ENCODE measurements around the gene THSD8.
A peak's percentile ranks its signal among the peaks of the same experiment; 100 is the strongest.

THSD8 gene

DNA sequence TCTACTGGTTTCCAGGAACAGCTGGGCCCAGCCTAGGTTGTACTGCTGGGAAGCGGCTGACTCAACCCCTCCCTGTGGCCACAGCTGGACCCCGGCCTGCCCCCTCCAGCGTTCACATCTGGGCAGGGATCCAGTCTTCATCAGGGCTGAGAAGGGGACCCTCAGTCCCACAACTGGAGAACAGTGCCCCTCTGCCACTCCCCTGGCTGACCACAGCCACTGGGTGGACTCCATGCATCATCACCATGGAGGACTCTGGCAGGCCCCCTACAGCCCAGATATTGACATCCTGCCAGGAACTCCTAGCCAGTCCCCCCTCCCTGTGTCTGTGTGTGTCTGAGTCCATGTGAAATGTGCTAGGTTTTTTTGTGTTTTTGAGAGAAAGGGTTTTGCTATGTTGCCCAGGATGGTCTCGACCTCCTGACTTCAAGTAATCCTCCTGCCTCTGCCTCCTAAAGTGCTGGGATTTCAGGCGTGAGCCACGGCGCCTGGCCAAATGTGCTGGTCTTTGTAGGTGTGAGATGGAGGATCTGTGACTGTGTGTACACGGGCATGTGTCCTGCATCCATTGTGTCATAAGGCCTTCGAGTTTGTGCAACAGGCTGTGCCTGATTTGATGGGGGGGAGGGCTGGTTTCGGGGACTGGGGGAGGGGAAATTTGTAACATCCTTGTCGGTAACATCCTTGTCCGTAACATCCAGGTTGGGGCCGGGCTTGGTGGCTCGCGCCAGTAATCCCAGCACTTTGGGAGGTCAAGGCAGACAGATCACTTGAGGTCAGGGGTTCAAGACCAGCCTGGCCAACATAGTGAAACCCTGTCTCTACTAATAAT is 22.5 kb upstream of the THSD8 start:
- DNase-seq, result no peak

DNA sequence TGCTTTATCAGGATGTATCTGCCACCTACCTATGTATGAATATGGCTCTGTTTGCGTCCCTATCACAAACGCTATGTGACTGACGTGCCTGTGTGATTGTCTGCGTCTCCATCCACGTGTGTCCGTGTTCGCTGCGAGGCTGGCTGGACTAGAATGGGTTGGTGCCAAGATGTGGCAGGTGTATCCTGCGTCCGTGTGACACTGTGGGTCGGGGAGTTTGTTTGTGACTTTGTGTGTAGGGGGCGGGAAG is 19.8 kb upstream of the THSD8 start:
- DNase-seq, result no peak

DNA sequence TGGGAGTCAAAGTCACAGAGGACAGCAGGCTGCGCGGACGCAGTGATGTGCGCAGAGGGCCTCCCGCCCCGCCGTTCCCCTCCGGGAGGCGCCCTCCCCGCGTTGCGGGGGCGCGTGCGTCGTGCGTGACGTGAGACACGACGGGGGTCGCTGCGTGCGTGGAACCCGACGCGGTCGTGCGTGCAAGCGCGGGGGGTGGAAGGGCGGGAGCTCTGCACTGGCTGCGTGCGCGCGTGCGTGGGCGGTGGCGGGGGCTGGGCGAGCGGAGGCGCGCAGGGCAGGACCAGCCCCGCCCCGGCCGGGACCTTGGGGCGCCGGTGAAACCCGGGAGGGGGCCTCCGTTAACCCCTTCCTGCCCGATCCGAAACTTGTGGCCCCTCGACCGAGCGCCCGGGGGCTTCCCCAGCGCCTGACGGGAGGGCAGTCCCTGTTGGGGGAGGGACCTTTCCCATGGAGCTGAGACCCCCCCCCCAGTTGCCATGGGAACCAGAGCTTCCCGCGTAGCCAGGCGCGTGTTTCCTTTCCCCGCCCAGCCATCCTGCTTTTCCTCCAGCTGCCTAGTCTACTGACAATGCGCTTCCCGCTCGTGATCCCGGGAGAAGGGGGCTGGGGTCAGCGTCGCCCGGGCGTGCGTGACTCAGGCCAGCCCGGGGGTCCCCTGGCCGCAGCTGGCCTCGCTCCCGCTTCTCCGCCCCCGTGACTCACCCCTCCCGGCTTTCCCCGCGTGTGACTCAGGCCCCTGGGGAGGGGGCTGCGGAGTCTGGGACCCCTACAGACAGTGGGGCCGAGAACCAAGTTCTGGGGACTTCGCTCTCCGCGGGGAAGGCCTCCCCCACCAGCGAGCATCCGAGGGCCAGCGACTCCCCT is 19.2 kb upstream of the THSD8 start:
- DNase-seq, result peak; percentile 44 to 68

DNA sequence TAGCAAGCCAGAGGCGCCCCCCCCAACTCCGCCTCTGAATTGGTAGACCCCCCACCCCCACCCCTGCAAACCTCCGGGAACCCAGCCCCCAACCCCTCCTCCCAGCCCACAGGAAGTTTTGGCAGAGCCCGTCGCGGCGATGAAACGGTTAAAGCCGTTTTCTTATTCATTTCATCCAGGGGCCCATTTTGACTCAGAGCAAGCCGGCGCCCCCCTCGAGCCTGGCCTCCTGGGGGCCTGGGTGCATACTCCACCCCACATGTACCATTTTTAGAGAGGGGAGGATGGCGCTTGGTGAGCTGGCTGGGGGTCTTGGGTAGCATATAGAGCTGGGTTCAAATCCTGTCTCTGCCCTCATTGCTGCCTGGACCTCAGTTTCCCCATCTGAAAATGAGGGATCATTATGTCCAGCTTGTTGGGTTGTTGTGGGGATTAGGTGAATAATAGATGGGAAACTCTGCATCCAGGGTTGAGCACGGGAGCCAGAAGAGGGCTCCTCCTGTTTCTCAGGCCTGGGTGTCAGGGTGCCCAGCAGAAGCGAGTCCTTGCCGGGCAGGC is 18.5 kb upstream of the THSD8 start:
- DNase-seq, result no peak

DNA sequence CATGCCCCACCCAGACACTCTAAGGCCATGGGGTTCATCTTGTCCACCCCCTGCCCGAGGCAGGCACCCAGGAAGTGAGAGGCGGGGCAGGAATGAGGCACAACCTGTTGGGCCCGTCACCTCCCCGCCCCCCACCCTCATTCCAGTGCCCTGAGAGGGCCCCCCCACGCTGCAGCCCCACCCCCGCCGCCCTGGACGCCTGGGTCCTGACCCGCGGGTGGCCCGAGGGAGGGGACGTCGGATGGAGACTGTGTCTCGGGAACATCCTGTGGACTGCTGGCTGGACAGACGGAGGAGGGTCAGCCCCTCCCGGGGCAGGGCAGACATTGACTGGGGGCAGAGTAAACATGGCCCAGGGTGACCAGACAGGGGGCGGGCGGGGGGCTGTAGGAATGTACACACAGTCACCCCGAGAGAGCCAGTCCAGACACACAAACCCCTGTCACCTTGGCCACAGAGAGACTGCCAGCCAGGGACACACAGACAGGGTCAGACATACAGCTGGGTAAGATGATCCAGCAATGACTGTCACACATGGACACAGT is 17.9 kb upstream of the THSD8 start:
- no peak for DNase-seq

DNA sequence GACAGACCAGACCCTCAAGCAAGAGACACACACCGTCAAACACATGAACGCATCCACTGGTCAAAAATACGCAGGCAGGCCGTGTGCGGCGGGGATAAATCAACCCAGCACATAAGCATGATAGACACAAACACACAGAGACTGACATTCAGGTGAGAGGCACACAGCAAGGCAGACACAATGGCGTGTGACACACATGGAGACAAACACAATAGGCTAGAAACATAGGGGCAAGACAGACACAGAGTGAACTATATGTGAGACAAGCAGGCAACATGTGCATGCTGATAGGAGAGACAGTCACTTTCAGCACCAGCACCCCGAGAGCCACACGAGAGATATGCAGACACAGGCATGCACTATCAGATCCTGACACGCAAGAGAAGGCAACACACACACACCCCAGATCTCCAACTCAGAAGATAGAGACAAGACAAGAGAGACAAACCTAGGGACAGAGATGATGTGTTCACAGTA is 17.4 kb upstream of the THSD8 start:
- no peak for DNase-seq

DNA sequence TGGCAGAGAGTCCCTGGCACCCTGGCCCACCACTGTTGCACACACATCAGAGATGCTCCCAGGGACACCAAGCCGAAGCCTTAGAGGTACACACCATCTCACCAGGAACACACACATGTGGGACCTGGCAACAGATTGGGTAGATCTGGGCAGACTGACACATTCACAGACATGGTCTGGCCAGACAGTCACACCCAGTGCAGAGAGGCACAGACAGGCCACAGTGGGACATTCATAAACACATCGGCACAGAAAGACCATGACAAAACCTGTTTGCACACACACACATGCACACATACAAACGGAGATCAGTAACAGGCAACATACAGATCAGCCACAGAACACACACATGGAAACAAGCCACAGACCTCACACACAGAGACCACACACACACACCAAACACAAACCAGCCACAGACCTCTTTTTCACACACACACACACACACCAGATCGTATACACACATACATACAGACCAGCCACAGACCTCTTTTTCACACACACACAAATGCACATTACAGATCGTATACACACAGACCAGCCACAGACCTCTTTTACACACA is 16.9 kb upstream of the THSD8 start:
- DNase-seq, result peak in 1 of 2 experiments; percentile 45

DNA sequence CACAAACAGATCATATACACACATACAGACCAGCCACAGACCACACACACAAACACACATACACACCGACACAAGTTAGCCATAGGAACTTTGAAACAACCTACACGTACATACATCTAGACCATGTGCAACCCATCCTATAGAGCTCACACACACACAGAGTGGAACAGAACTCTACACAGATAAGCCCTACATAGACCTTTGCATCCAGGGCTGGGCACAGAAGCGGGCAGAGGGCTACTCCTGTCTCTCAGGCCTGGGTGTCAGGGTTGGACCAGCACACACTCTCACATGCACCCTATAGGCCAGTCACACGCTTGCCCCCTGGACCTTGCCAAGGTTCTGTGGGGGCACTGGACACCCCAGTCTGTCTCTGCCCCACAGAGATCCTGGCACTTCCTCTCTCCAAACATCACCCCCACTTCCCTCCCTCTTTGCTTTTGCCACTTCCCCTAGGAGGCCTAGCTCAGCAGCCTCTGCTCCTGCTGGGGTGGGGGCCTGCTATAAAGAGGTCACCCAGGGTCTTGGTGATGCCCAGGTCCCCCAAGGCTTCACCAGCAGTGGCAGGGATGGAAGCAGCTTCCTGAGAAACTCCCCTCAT is 16.3 kb upstream of the THSD8 start:
- peak; percentile 59 to 65 for DNase-seq

DNA sequence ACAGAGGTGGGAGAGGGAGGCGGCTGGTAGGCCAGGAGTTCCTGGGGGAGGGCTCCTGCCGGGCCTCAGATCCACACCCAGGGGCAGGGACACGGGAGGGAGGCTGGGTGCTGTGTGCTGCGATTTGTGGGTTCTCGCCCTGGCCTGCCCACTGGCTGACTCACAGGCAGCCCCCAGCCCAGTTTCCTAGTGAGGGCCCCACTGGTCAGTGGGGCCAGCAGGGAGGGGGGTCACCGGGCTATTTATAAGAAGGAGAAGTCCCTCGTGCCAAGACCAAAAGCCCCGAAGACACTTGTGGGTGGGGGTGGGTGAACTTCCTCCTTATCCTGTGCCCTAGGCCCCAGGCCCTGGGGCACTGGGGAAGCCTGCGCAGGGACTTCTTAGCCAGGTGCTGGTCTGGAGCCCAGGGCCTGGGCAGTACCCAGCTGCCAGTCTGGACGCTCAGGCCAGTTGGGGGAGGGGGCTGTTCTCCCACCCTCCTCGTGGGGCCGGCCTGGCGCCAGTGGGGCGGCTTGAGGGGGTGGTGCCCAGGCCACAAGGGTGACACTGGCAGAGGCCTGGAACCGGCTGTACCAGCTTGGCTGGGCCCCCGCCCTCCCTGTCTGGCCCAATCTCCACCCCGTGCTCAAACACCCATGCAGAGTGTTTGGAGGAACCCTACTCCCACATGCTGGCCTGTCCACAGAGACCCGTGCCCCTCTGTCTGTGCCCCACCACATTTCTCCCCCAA is 15.6 kb upstream of the THSD8 start:
- peak; percentile 20 to 57 for DNase-seq

DNA sequence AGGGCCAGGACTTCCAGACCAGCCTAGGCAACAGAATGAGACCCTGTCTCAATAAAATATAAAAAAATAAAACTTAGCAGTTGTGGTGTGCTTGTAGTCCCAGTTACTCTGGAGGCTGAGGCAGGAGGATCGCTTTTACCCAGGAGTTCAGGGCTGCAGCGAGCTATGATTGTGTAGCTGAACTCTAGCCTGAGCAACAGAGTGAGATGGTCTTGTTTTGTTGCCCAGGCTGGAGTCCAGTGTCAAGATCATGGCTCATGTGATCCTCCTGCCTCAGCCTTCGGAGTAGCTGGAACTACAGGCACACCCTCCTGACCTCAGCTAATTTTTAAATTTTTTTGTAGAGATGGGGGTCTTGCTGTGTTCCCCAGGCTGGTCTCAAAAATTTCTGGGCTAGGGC is 14.9 kb upstream of the THSD8 start:
- DNase-seq, result no peak

DNA sequence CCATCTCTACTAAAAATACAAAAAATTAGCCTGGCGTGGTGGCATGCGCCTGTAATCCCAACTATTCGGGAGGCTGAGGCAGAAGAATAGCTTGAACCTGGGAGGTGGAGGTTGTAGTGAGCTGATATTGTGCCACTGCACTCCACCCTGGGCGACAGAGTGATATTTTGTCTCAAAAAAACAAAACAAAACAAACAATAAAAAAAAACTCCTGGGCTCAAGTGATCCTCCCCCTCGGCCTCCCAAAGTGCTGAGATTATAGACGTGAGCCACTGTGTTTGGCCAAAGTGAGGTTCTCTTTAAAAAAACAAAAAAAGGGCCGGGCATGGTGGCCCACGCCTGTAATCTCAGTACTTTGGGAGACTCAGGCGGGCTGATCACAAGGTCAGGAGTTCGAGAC is 14.4 kb upstream of the THSD8 start:
- DNase-seq, result no peak

DNA sequence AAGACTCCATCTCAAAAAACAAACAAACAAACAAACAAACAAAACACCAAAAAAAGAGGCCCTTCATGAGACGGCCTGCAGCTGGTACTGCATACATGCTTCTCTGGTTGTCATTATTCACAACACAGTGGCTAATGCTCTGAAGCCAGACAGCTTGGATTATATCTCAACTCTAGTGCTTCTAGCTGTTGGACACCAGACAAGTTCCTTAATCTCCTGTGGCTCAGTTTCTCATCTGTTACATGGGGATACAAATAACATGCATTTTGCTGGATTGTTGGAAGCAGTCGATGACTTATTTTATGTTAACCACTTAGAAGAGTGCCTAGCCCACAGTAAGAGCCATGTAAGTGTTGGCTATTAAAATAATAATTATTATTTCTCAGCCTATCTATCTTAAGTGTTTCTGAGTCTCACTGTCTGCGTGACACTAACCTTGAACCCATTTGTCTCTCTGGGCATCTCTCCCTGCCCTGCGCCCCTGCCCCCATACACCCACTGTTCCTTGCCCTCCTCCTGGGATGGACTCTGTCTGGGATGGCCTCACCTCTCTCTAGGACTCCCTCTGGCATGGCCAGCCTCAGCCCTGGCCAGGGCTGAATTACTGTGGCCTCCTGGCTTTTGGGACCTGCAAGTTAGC is 13.7 kb upstream of the THSD8 start:
- no peak for DNase-seq

DNA sequence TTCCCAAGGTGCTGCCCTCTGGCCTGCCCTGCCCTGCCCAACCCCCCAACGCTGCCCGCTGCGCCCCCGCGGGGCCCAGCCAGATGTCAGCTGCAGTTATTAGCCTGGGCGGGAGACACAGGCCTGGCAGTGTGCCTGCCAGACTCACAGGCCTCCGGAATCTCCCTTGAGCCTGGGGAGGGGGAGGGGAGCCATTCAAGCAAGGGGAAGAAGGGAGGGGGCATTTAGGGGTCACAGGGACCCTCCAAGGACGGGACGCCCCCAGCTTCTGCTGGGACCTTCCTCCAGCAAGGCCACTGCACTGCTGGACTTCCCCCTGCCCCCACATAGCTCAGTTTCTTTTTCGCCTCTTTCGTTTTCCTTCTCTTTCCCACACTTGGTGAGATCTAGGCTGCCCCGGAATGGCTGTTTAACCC is 13.2 kb upstream of the THSD8 start:
- peak; percentile 36 to 52 for DNase-seq

DNA sequence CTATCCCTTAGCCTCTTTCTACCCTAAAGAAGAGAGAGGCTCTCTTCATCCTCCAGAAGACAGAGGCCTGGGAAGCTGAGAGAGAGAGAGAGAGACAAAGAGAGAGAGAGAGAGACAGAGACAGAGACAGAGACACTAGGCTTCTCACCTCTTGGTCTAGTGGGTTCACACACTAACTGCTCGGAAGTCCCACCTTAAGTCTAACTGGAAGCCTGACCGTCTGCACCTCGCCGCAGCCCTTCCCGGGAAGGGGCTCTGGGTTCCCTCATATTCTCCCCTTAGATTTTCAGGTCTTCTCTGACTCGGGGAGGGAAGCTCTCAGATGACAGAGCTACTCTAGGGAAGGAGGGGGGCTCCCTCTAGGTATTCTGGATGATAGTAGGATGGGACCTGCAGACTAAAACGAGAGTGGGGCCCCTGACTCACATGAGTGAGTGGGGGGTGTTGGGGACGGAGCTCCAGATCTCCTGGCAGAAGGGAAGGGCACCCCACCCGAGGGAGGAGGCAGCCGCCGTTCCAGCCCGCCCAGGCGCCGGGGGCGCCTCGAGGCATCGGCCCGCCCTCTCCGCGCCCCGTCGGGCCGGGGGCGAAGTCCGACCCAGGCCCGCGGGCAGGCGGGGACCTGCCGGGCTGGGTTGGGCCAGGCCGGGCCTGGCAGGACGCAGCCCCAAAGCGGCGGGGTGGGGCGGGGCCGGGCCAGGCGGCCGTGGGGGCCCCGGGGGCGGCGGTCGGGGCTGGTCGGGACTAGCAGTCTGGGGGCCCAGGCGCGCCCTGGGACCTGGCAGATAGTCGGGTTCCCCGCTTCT is 12.6 kb upstream of the THSD8 start:
- DNase-seq, result no peak

DNA sequence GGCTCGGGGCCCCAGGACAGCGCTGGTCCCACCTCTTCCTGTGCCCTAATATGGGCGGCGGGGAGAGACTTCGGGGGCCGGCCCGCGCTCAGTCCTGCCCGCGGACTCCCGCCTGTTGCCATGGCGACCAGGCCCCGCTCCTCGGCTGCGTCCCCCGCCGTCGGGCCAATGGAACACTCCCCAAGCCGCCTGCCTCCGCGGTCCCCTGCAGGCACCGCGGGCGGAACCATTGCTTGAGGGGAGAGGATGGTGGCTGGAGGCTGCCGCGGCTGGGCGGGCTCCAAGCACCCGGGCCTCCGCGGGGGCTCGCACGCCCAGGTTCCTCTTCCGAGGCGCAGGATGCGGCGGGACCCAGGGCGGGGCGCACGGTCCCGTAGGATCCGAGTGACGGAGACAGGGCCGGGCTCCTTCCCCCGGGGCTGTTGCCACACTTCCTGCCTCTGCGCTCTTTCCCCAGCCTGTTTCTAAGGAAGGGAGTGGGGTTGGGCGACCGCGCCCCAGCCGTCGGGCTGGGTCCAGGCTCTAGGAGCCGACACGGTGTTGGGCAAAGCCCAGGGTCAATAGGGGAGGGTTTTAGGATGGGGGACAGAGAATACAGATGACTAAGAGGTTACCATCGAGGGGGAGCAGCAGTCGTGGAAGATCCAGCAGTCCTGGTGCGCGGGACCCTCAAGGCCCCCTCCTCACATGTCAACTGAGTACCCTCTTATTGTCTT is 11.8 kb upstream of the THSD8 start:
- peak; percentile 93 to 98 for DNase-seq

DNA sequence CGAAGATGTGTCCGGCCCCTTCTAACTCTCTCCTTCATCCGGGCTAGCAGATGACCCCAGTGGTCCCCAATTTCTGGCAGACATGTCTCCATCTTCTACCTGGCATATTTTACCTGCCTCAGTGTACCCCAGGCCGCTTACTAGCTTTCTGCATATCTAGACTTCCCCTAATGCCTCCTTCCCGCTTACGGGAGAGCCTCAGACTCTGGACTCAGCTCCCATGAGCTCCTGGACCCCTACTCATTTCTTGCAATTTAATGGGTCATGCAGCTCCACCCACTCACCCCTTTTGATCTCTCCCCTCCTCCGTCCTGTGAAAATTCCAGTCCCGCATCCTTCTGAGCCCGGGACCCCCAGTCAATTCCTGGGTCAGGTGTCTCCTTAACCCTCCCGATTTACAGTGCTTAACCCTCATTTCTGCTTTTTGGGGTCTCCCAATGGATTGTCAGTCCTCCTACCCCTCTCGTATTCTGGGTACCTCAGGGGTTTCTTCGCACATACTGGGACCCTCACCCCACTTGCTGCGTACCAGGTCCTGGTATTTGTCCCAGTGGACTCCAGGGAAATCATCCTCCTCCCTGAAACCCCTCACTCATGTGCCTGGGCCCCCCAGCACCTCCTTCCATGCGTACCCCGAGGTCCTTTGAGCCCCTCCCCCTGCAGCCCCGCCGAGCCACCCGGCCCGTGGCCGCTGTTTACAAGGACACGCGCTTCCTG is 11.1 kb upstream of the THSD8 start:
- peak in 1 of 2 experiments; percentile 44 for DNase-seq

DNA sequence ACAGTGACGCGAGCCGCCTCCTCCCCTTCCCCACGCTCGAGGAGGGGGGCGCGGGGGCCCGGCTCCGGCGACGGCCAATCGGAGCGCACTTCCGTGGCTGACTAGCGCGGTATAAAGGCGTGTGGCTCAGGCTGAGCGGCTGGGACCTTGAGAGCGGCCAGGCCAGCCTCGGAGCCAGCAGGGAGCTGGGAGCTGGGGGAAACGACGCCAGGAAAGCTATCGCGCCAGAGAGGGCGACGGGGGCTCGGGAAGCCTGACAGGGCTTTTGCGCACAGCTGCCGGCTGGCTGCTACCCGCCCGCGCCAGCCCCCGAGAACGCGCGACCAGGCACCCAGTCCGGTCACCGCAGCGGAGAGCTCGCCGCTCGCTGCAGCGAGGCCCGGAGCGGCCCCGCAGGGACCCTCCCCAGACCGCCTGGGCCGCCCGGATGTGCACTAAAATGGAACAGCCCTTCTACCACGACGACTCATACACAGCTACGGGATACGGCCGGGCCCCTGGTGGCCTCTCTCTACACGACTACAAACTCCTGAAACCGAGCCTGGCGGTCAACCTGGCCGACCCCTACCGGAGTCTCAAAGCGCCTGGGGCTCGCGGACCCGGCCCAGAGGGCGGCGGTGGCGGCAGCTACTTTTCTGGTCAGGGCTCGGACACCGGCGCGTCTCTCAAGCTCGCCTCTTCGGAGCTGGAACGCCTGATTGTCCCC is 10.4 kb upstream of the THSD8 start, which contains the start of gene JUNB:
Gene JUNB (plus strand): TSS at position 142 of the 706 bp plus-strand sequence. CDS start 286 bp downstream, at position 428.
- peak; percentile 88 to 89 for DNase-seq
